Upper lobe of right lung (tissue), 1 donor: ENCODE measurements around the gene BICD1. TPM values are rescaled to one million over a fixed set of nuclear protein-coding genes. Genes with fewer than 3 reads are reported as not detected.

Source experiments
- ATAC-seq: fragments of 200-7000 bp; cut with Tn5 transposase; one replicate; pipeline ENCODE4 v1.9.1; 2020; ENCODE audit warnings: mild to moderate bottlenecking, moderate library complexity
- DNase-seq: peaks from one replicate; pipeline ENCODE4 v3.0.0-alpha.2; 2020
- H3K27ac ChIP-seq: fragments of 200-600 bp; one replicate; pipeline ENCODE4 v1.8.0; 2022
- H3K27me3 ChIP-seq: fragments of 200-600 bp; one replicate; pipeline ENCODE4 v1.8.0; 2022; ENCODE audit warnings: mild to moderate bottlenecking
- H3K36me3 ChIP-seq: fragments of 200-600 bp; one replicate; pipeline ENCODE4 v1.8.0; 2022
- H3K4me1 ChIP-seq: fragments of 200-600 bp; one replicate; pipeline ENCODE4 v1.8.0; 2022
- H3K4me3 ChIP-seq: fragments of 200-600 bp; one replicate; pipeline ENCODE4 v1.8.0; 2022; ENCODE audit warnings: mild to moderate bottlenecking
- H3K9me3 ChIP-seq: fragments of 200-600 bp; one replicate; pipeline ENCODE4 v1.8.0; 2022
- intact Hi-C: fragments of 100-400 bp; cut with DNase I; formaldehyde crosslinking; loops from one replicate; pipeline ENCODE4 v1.11.0; 2022
- total RNA-seq: library from RNA; stranded (reverse); fragmentation: NEBNext Ultra II Directional; extraction: Animal tissue kit (Norgen Biotek cat#: 25700); gene quantifications from one replicate; pipeline ENCODE4 v1.2.1, GENCODE V29; 2021
- TF ChIP-seq, protein P1 (sequence below): fragments of 200-600 bp; IDR thresholded peaks from one replicate; pipeline ENCODE4 v1.8.0; 2022; ENCODE audit warnings: antibody characterized with exemption
- donor health status: DM: no; HTN: yes; CAD: no; lungs with severe emphysema.

BICD1 gene
- total RNA-seq, 1 donor from 2014 or later = 18.0 TPM

DNA sequence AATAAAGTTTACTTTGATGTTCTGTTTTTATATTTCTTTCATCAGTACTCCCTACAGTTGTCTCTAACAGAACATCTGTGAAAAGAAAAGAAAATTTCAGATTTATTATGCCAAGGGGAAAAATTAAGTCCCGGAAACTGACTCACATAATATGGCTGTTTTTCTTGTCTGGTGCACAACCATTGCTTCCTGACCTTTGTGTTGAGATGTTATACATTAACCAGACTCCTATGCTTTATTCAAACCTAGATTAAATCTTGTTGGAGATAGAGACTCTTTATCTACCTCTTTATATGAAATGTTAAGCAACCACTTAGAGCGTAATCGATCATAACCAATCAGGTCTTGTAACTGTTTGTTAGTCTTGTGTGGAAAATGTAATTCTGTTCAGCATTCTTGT lies 37.6 kb upstream of the BICD1 start:
- ATAC-seq (no peak), DNase-seq (no peak)
- Histone ChIP-seq H3K27ac (no peak overlapping the region), H3K9me3 (no peaks in the 10 kb centered on the region), H3K36me3 (no peaks in the 10 kb centered on the region), H3K4me3 (no peak overlapping the region), H3K4me1 (no peaks in the 10 kb centered on the region), H3K27me3 (no peaks in the 10 kb centered on the region)
- intact Hi-C loops = no loop called here
- TF ChIP-seq, protein P1, sequence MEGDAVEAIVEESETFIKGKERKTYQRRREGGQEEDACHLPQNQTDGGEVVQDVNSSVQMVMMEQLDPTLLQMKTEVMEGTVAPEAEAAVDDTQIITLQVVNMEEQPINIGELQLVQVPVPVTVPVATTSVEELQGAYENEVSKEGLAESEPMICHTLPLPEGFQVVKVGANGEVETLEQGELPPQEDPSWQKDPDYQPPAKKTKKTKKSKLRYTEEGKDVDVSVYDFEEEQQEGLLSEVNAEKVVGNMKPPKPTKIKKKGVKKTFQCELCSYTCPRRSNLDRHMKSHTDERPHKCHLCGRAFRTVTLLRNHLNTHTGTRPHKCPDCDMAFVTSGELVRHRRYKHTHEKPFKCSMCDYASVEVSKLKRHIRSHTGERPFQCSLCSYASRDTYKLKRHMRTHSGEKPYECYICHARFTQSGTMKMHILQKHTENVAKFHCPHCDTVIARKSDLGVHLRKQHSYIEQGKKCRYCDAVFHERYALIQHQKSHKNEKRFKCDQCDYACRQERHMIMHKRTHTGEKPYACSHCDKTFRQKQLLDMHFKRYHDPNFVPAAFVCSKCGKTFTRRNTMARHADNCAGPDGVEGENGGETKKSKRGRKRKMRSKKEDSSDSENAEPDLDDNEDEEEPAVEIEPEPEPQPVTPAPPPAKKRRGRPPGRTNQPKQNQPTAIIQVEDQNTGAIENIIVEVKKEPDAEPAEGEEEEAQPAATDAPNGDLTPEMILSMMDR = no peak

DNA sequence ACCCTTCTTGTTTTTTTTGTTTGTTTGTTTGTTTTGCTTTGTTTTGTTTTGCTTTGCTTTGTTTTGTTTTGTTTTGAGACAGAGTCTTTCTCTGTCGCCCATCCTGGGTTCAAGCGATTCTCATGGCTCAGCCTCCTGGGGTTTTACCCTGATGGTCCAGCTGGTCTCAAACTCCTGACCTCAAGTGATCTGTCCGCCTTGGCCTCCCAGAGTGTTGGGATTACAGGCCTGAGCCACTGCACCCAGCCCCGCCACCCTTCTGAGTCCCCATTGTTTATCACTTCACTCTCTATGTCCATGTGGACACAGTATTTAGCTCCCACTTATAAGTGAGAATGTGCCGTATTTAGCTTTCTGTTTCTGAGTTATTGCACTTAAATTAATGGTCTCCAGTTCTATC lies 36.9 kb upstream of the BICD1 start:
- H3K27me3 ChIP-seq = no peaks in the 10 kb centered on the region
- H3K4me3 ChIP-seq = no peak overlapping the region
- H3K9me3 ChIP-seq = no peaks in the 10 kb centered on the region
- ATAC-seq (no peak), DNase-seq (no peak)
- no peak overlapping the region for H3K27ac ChIP-seq
- H3K36me3 ChIP-seq = no peaks in the 10 kb centered on the region
- TF ChIP-seq, protein P1 = no peak
- intact Hi-C loops = no loop called here
- H3K4me1 ChIP-seq = no peaks in the 10 kb centered on the region

DNA sequence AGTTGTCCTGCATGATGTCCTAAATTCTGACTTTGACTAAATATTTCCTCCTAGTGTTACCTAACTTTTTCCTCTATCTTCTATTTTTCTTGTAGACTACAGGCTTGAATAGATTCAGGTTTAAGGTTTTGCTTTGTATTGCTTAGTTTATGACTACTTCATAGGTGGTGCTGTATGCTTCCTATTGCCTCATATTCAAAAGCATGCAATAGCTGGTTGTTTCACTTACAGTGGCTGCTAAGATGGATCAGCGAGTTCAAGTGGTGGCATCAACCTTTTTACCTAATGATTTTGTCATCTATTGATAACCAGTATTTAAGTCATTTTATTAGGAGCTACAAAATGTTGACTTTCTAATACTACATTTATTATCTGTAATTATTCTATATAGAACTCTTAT lies 36.3 kb upstream of the BICD1 start:
- Histone ChIP-seq H3K4me3 (no peak overlapping the region), H3K27me3 (no peaks in the 10 kb centered on the region), H3K9me3 (no peaks in the 10 kb centered on the region), H3K27ac (no peak overlapping the region), H3K4me1 (no peaks in the 10 kb centered on the region), H3K36me3 (no peaks in the 10 kb centered on the region)
- ATAC-seq (no peak), DNase-seq (no peak)
- intact Hi-C loops = no loop called here
- TF ChIP-seq, protein P1 = no peak

DNA sequence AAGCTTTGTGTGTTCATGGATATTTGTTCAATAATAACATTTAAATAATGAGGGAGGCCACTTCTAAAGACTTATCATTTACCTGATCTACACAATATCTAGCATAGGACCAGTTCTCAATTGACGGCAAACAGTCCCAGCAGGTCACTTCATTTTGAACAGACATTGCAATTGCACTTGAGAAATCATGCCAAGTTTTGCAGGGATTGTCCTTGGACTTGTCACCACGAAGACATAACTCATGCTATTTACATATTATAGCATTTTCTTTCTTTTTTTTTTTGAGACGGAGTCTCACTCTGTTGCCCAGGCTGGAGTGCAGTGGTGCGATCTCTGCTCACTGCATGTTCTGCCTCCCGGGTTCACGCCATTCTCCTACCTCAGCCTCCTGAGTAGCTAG lies 34.5 kb upstream of the BICD1 start:
- TF ChIP-seq, protein P1 = no peak
- Histone ChIP-seq H3K27ac (no peak overlapping the region), H3K9me3 (no peaks in the 10 kb centered on the region), H3K4me3 (no peak overlapping the region), H3K27me3 (no peaks in the 10 kb centered on the region), H3K4me1 (no peaks in the 10 kb centered on the region), H3K36me3 (no peaks in the 10 kb centered on the region)
- ATAC-seq (no peak), DNase-seq (no peak)
- intact Hi-C loops = no loop called here

DNA sequence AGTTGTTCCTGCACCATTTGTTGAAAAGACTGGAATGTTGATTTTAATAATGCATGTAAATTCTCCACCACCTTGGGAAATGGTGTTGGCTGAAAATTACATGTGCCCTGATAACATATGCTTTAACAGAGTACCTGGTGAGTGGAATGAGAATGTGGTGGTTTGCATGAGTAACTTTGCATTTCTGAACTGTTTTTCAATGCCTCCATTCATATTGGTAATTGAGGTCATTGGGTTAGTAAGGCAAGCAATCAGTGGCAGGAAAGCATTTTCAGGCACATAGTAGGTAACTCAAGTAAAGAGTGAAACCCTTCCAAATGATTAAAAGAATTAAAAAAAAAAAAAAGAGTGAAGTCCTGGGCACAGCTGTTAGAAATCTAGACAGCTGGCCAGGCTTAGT lies 32.2 kb upstream of the BICD1 start:
- H3K27ac ChIP-seq = no peak overlapping the region
- no peaks in the 10 kb centered on the region for H3K36me3 ChIP-seq
- ATAC-seq (no peak), DNase-seq (no peak)
- no peak overlapping the region for H3K4me3 ChIP-seq
- intact Hi-C loops = no loop called here
- no peaks in the 10 kb centered on the region for H3K9me3 ChIP-seq
- TF ChIP-seq, protein P1 = no peak
- H3K4me1 ChIP-seq = no peaks in the 10 kb centered on the region
- H3K27me3 ChIP-seq = no peaks in the 10 kb centered on the region

DNA sequence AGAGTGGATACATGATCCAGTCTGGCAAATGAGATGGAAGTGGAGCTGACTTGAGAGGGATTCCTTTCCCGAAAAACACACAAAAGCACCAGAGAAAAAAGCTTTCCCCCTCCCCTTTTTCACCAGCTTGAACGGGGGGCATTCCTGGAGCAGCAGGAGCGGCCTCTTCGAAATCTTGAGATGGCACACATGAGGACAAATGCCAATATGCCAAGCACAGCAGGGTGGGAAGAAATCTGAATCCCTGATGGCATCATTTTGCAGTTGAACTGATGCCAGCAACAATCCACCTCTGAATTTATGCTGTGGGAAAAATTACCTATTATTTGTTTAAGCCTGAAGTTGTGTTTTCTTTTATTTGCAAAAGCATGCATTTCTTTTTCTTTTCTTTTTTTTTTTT lies 29.7 kb upstream of the BICD1 start:
- H3K27me3 ChIP-seq = no peaks in the 10 kb centered on the region
- H3K27ac ChIP-seq = no peak overlapping the region
- H3K4me3 ChIP-seq = no peak overlapping the region
- H3K4me1 ChIP-seq = no peaks in the 10 kb centered on the region
- no peaks in the 10 kb centered on the region for H3K9me3 ChIP-seq
- ATAC-seq (no peak), DNase-seq (no peak)
- TF ChIP-seq, protein P1 = no peak
- H3K36me3 ChIP-seq = no peaks in the 10 kb centered on the region
- intact Hi-C loops = no loop called here
